Heart left ventricle (tissue), 13 donors: ENCODE data around the gene ZBBX.

Experiments
- POLR2A ChIP-seq, 2 donors: fragments of 450-650 bp; IDR thresholded peaks; one replicate each; pipeline ENCODE4 v1.6.1; 2017; ENCODE audit warnings: antibody characterized with exemption in 2 of 2, mild to moderate bottlenecking in 2 of 2, moderate library complexity in 2 of 2
- TF ChIP-seq, protein P1 (sequence below), 12 donors: fragments of 200-600 bp; sonication (generic) in 4 of 12; IDR thresholded peaks; one replicate each; pipeline versions ENCODE4 v1.5.0 to v1.8.0; 2018 to 2022; ENCODE audit warnings: antibody characterized with exemption in 12 of 12, mild to moderate bottlenecking in 5 of 12
- donor health status: ischemic (EF 13 %, LVEDD 7.1; RV severe dilation, severe dysfunction).
- donor health status: DM: no; HTN: yes; CAD: no.
- donor health status: DM: no; HTN: no; CAD: no.
- donor health status: ischemic (EF 25% LVEDD 6.9; RV normal size, moderate dysfunction).
- donor health status: ischemic (EF 25% LVEDD 5.7; RV mildly dilated, moderate dysfunction).
- donor health status: ischemic (EF 35%, LVEDD 5.7; RV mildly dilated, moderate dysfunction).
- donor health status: nonischemic (EF 11% LVEDD 7.7; RV severe dilation, severe dysfunction).
- donor health status: DM: yes; HTN: yes; CAD: no.
- donor health status: PGD.
- donor health status: ischemic (EF 29% LVEDD 5.4; RV normal size, mild dysfunction).
- donor health status: nonischemic (EF 23%, LVEDD 6.1; RV moderate dilation, normal function).

DNA sequence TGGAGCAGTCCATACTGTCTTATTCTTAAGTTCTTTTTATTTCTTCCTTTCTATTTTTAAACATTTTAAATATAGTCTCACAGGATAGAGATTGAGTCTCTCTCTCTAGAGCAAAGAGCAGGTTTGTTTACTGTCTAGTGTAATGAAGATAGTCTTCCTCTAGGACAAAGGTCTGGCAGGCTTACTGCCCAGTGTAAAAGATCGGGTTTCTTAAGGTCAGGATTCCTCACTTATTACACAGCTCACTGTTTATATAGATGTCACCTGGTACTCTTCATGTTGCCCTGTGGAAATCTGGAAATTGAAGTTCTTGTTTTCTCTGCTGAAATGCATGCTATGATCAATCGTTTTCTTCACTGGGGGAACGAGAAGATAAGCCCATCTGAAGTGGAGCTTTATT is 76.0 kb downstream of the ZBBX start:
- TF ChIP-seq, protein P1, sequence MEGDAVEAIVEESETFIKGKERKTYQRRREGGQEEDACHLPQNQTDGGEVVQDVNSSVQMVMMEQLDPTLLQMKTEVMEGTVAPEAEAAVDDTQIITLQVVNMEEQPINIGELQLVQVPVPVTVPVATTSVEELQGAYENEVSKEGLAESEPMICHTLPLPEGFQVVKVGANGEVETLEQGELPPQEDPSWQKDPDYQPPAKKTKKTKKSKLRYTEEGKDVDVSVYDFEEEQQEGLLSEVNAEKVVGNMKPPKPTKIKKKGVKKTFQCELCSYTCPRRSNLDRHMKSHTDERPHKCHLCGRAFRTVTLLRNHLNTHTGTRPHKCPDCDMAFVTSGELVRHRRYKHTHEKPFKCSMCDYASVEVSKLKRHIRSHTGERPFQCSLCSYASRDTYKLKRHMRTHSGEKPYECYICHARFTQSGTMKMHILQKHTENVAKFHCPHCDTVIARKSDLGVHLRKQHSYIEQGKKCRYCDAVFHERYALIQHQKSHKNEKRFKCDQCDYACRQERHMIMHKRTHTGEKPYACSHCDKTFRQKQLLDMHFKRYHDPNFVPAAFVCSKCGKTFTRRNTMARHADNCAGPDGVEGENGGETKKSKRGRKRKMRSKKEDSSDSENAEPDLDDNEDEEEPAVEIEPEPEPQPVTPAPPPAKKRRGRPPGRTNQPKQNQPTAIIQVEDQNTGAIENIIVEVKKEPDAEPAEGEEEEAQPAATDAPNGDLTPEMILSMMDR (IDR thresholded peaks at IDR 0.05) = no peak
- TF ChIP-seq POLR2A (IDR thresholded peaks at IDR 0.05) = no peak
